Sigmoid colon (tissue), 7 donors: ENCODE results near the gene ACTL8. TPM values are rescaled to one million over a fixed set of nuclear protein-coding genes. Genes with fewer than 3 reads are reported as not detected.

ENCODE experiments used
- DNase-seq: peaks from one replicate; pipeline ENCODE4 v3.0.0-alpha.2; 2019
- H3K27ac ChIP-seq, 4 donors: fragments of 200-600 bp; sonication (generic); one replicate each; pipeline ENCODE4 v1.5.1; 2016 to 2019; ENCODE audit warnings: mild to moderate bottlenecking in 1 of 4
- H3K27me3 ChIP-seq, 3 donors: fragments of 200-600 bp; sonication (generic); one replicate each; pipeline ENCODE4 v1.5.1; 2019; ENCODE audit warnings: mild to moderate bottlenecking in 1 of 3
- H3K36me3 ChIP-seq, 4 donors: fragments of 200-600 bp; sonication (generic); one replicate each; pipeline ENCODE4 v1.5.1; 2016 to 2019
- H3K4me1 ChIP-seq, 4 donors: fragments of 200-600 bp; sonication (generic); one replicate each; pipeline ENCODE4 v1.5.1; 2017 to 2019
- H3K4me3 ChIP-seq, 4 donors: fragments of 200-600 bp; sonication (generic); one replicate each; pipeline ENCODE4 v1.5.1; 2017 to 2019; ENCODE audit warnings: mild to moderate bottlenecking in 2 of 4, moderate library complexity in 1 of 4
- H3K9me3 ChIP-seq, 4 donors: fragments of 200-600 bp in 3 of 4; sonication (generic) in 3 of 4; one replicate each; pipeline versions ENCODE4 v1.5.1 to v1.6.1; 2013 to 2019
- CTCF ChIP-seq, 4 experiments: fragments of 450-650 bp in 3 of 4; fragments of 200-600 bp in 1 of 4; IDR thresholded peaks; one replicate each; pipeline ENCODE4 v1.5.1; 2016 to 2019; ENCODE audit warnings: antibody characterized with exemption in 4 of 4, mild to moderate bottlenecking in 3 of 4, moderate library complexity in 2 of 4
- EP300 ChIP-seq, 4 donors: sonication (generic); formaldehyde crosslinking; IDR thresholded peaks; one replicate each; pipeline ENCODE4 v1.6.1; 2017; ENCODE audit warnings: antibody characterized with exemption in 4 of 4
- POLR2A ChIP-seq, 2 donors: fragments of 450-650 bp; IDR thresholded peaks; one replicate each; pipeline ENCODE4 v1.6.1; 2016; ENCODE audit warnings: antibody characterized with exemption in 2 of 2, mild to moderate bottlenecking in 2 of 2, moderate library complexity in 2 of 2
- POLR2AphosphoS5 ChIP-seq, 4 donors: sonication (generic); formaldehyde crosslinking; IDR thresholded peaks; one replicate each; pipeline ENCODE4 v1.6.1; 2017; ENCODE audit warnings: antibody characterized with exemption in 4 of 4
- WGBS, 2 donors: extraction: QIAGEN DNeasy Blood & Tissue Kit; methylation state at CpG; one replicate each; pipeline ENCODE4 v1.1.7; 2013; 5-methylcytosine and 5-hydroxymethylcytosine counted together
- intact Hi-C: fragments of 100-400 bp; cut with DNase I; formaldehyde crosslinking; loops from one replicate; pipeline ENCODE4 v1.15.1; 2023
- polyA plus RNA-seq, 3 donors: library from polyadenylated mRNA; stranded (reverse); fragments of 200-250 nt; gene quantifications; one replicate each; pipeline ENCODE4 v1.2.3, GENCODE V29; 2013
- total RNA-seq, 4 donors: library from RNA; depleted of rRNA; stranded (reverse); fragments of >200 nt; gene quantifications; one replicate each; pipeline ENCODE4 v1.1.0, GENCODE V29; 2016
- donor health status: healthy with polysubstance abuse.
- donor health status: Bipolar disorder and iron deficiency.
- donor health status: healthy.

ACTL8 gene
- total and polyA plus RNA-seq, 7 donors = 0.63 TPM; not detected in 6

GRCh38 chr1:17802945-17803344, 47.8 kb downstream of the ACTL8 start:
- intact Hi-C loops = no loop called here
- no peaks in the 10 kb centered on the region for H3K4me1 ChIP-seq
- H3K9me3 ChIP-seq = no peaks in the 10 kb centered on the region
- H3K27me3 ChIP-seq = peaks cover 0 to 31% (median 3%) of the 10 kb centered on the region in 3 donors
- H3K36me3 ChIP-seq = no peaks in the 10 kb centered on the region
- H3K27ac ChIP-seq = no peak overlapping the region
- no peak for DNase-seq
- 79 to 84% methylated on average over 7 of the region's 7 CpGs for WGBS, 2 donors
- no peak overlapping the region for H3K4me3 ChIP-seq
- TF ChIP-seq EP300 (IDR thresholded peaks at IDR 0.05) (no peak), POLR2A (IDR thresholded peaks at IDR 0.05) (no peak), POLR2AphosphoS5 (IDR thresholded peaks at IDR 0.05) (no peak), CTCF (IDR thresholded peaks at IDR 0.05) (no peak)

- 58 to 61% methylated on average over 10 of the region's 10 CpGs for WGBS, 2 donors
- intact Hi-C loops = no loop called here
These were observed 50.9 kb downstream of the ACTL8 start for GRCh38 chr1:17805869-17806684.

GRCh38 chr1:17808816-17809215, 53.7 kb downstream of the ACTL8 start:
- Histone ChIP-seq H3K27ac (no peak overlapping the region), H3K4me1 (no peaks in the 10 kb centered on the region), H3K36me3 (no peaks in the 10 kb centered on the region), H3K27me3 (peaks cover 0 to 6% (median 3%) of the 10 kb centered on the region in 3 donors), H3K4me3 (no peak overlapping the region), H3K9me3 (peaks cover 0 to 3% (median 0%) of the 10 kb centered on the region in 4 donors)
- TF ChIP-seq POLR2A (IDR thresholded peaks at IDR 0.05) = no peak
- intact Hi-C loops = no loop called here
- DNase-seq = no peak
- WGBS, 2 donors = 73 to 81% methylated on average over 6 of the region's 6 CpGs

More at GRCh38 chr1:17805869-17806684, 50.9 kb downstream of the ACTL8 start:
- Histone ChIP-seq H3K4me1 (no peaks in the 10 kb centered on the region), H3K27me3 (peaks cover 0 to 11% (median 3%) of the 10 kb centered on the region in 3 donors), H3K27ac (no peak overlapping the region), H3K36me3 (no peaks in the 10 kb centered on the region), H3K9me3 (peaks cover 0 to 3% (median 0%) of the 10 kb centered on the region in 4 donors), H3K4me3 (no peak overlapping the region)
- TF ChIP-seq CTCF (IDR thresholded peaks at IDR 0.05) (no peak), POLR2A (IDR thresholded peaks at IDR 0.05) (no peak), POLR2AphosphoS5 (IDR thresholded peaks at IDR 0.05) (no peak), EP300 (IDR thresholded peaks at IDR 0.05) (no peak)
- no peak for DNase-seq

- peaks cover 0 to 6% (median 0%) of the 10 kb centered on the region in 3 donors for H3K27me3 ChIP-seq
- peaks cover 0 to 6% (median 0%) of the 10 kb centered on the region in 4 donors for H3K9me3 ChIP-seq
- DNase-seq = no peak
- H3K36me3 ChIP-seq = no peaks in the 10 kb centered on the region
- 96 to 98% methylated on average over 2 of the region's 2 CpGs for WGBS, 2 donors
- no peaks in the 10 kb centered on the region for H3K4me1 ChIP-seq
- H3K27ac ChIP-seq = no peak overlapping the region
- no peak overlapping the region for H3K4me3 ChIP-seq
- intact Hi-C loops = no loop called here
- no peak for TF ChIP-seq CTCF (IDR thresholded peaks at IDR 0.05)
- no peak for TF ChIP-seq EP300 (IDR thresholded peaks at IDR 0.05)
- no peak for TF ChIP-seq POLR2AphosphoS5 (IDR thresholded peaks at IDR 0.05)
- no peak for TF ChIP-seq POLR2A (IDR thresholded peaks at IDR 0.05)
These were observed 55.5 kb downstream of the ACTL8 start for GRCh38 chr1:17810668-17811067.

- no peak for DNase-seq
- Histone ChIP-seq H3K9me3 (peaks cover 0 to 3% (median 0%) of the 10 kb centered on the region in 4 donors), H3K36me3 (no peaks in the 10 kb centered on the region), H3K4me1 (no peaks in the 10 kb centered on the region), H3K27me3 (no peaks in the 10 kb centered on the region), H3K27ac (no peak overlapping the region), H3K4me3 (no peak overlapping the region)
- WGBS, 2 donors = 19 to 71% methylated on average over 4 of the region's 4 CpGs
- intact Hi-C loops = no loop called here
- no peak for TF ChIP-seq POLR2AphosphoS5 (IDR thresholded peaks at IDR 0.05)
These were observed 61.4 kb downstream of the ACTL8 start for GRCh38 chr1:17816511-17816910.
